HEK293 (cell line): Measurements from ENCODE around the gene REN.
A peak's percentile ranks its signal among the peaks of the same experiment; 100 is the strongest.

ENCODE experiments used
- CTCF ChIA-PET: fragments of 350-600 bp; formaldehyde crosslinking; extraction: SDS; loops from one replicate; lab custom pipeline; 2021; ENCODE audit warnings: antibody characterized with exemption; lab: Yijun Ruan, JAX
- POLR2A ChIA-PET: fragments of 300-600 bp; formaldehyde crosslinking; extraction: SDS; loops from one replicate; lab custom pipeline; 2020; ENCODE audit warnings: antibody characterized with exemption, inconsistent platforms; lab: Yijun Ruan, JAX
- H3K27ac ChIP-seq: fragments of 200-500 bp; sonication (Bioruptor generic); 2 replicates; pipeline ENCODE4 v1.5.1; 2014; ENCODE audit warnings: low read depth, low read length, control low read depth, inconsistent platforms; ENCODE audit errors: extremely low read depth
- H3K36me3 ChIP-seq, 2 experiments: fragments of 200-500 bp in 1 of 2; sonication (Bioruptor generic) in 1 of 2; 1 replicate in 1 of 2; 2 replicates in 1 of 2; pipeline ENCODE4 v1.5.1; 2014 to 2017; ENCODE audit warnings: inconsistent platforms in 2 of 2, low read length in 2 of 2; ENCODE audit not compliant: control insufficient read depth in 2 of 2, insufficient read depth in 1 of 2
- H3K4me1 ChIP-seq: fragments of 200-500 bp; sonication (Bioruptor generic); 2 replicates; pipeline ENCODE4 v1.5.1; 2014; ENCODE audit warnings: mild to moderate bottlenecking, low read length, inconsistent platforms; ENCODE audit not compliant: control insufficient read depth, insufficient read depth
- H3K4me3 ChIP-seq: 2 replicates; pipeline ENCODE4 v1.5.1; 2011; ENCODE audit warnings: low read depth, mild to moderate bottlenecking, control low read depth, low read length, moderate library complexity
- H3K9me3 ChIP-seq: fragments of 200-500 bp; sonication (Bioruptor generic); 2 replicates; pipeline ENCODE4 v1.5.1; 2014; ENCODE audit warnings: low read depth, low read length, inconsistent platforms; ENCODE audit not compliant: control insufficient read depth, insufficient read depth
- BCL11B ChIP-seq: fragments of 450-650 bp; formaldehyde crosslinking; IDR thresholded peaks from 2 replicates; pipeline ENCODE4 v1.5.1; 2016; ENCODE audit warnings: low read depth, missing biosample characterization, missing genetic modification characterization
- EGR2 ChIP-seq: fragments of 450-650 bp; formaldehyde crosslinking; IDR thresholded peaks from 2 replicates; pipeline ENCODE4 v1.5.1; 2016; ENCODE audit warnings: low read depth, missing biosample characterization, missing genetic modification characterization
- GLIS1 ChIP-seq: fragments of 450-650 bp; formaldehyde crosslinking; IDR thresholded peaks from 2 replicates; pipeline ENCODE4 v1.5.1; 2016; ENCODE audit warnings: missing biosample characterization, missing genetic modification characterization
- INSM2 ChIP-seq: fragments of 450-650 bp; formaldehyde crosslinking; IDR thresholded peaks from 2 replicates; pipeline ENCODE4 v1.5.1; 2016; ENCODE audit warnings: missing biosample characterization, missing genetic modification characterization
- KLF17 ChIP-seq: fragments of 450-650 bp; formaldehyde crosslinking; IDR thresholded peaks from 2 replicates; pipeline ENCODE4 v1.5.1; 2016; ENCODE audit warnings: missing biosample characterization, missing genetic modification characterization
- ZBTB8A ChIP-seq: fragments of 450-650 bp; formaldehyde crosslinking; IDR thresholded peaks from 2 replicates; pipeline ENCODE4 v1.5.1; 2016; ENCODE audit warnings: missing biosample characterization, missing genetic modification characterization
- ZFHX2 ChIP-seq: fragments of 450-650 bp; formaldehyde crosslinking; conservative IDR thresholded peaks from 2 replicates; pipeline ENCODE4 v1.5.1; 2016; ENCODE audit warnings: missing biosample characterization, missing genetic modification characterization
- ZFP3 ChIP-seq: fragments of 450-650 bp; formaldehyde crosslinking; IDR thresholded peaks from 2 replicates; pipeline ENCODE4 v1.5.1; 2016; ENCODE audit warnings: low read depth, missing biosample characterization, missing genetic modification characterization
- ZFP37 ChIP-seq: fragments of 450-650 bp; formaldehyde crosslinking; IDR thresholded peaks from 2 replicates; pipeline ENCODE4 v1.5.1; 2016; ENCODE audit warnings: missing biosample characterization, missing genetic modification characterization
- ZIC2 ChIP-seq: fragments of 450-650 bp; formaldehyde crosslinking; IDR thresholded peaks from 2 replicates; pipeline ENCODE4 v1.5.1; 2016; ENCODE audit warnings: missing biosample characterization, missing genetic modification characterization
- ZNF121 ChIP-seq: fragments of 450-650 bp; formaldehyde crosslinking; IDR thresholded peaks from 2 replicates; pipeline ENCODE4 v1.5.1; 2016; ENCODE audit warnings: missing biosample characterization, missing genetic modification characterization
- ZNF16 ChIP-seq: fragments of 450-650 bp; formaldehyde crosslinking; IDR thresholded peaks from 2 replicates; pipeline ENCODE4 v1.5.1; 2016; ENCODE audit warnings: low read depth, missing biosample characterization, missing genetic modification characterization
- ZNF514 ChIP-seq: fragments of 450-650 bp; formaldehyde crosslinking; IDR thresholded peaks from 2 replicates; pipeline ENCODE4 v1.5.1; 2016; ENCODE audit warnings: missing biosample characterization, missing genetic modification characterization
- ZNF580 ChIP-seq: fragments of 450-650 bp; formaldehyde crosslinking; IDR thresholded peaks from 2 replicates; pipeline ENCODE4 v1.5.1; 2016; ENCODE audit warnings: missing biosample characterization, missing genetic modification characterization
- ZNF704 ChIP-seq: fragments of 450-650 bp; formaldehyde crosslinking; IDR thresholded peaks from 2 replicates; pipeline ENCODE4 v1.5.1; 2016; ENCODE audit warnings: missing biosample characterization, missing genetic modification characterization
- ZNF776 ChIP-seq: fragments of 450-650 bp; formaldehyde crosslinking; IDR thresholded peaks from 2 replicates; pipeline ENCODE4 v1.5.0; 2017; ENCODE audit warnings: missing biosample characterization, missing genetic modification characterization, borderline replicate concordance
- TF ChIP-seq, protein P1 (sequence below): fragments of 450-650 bp; formaldehyde crosslinking; IDR thresholded peaks from 2 replicates; pipeline ENCODE4 v1.5.1; 2016; ENCODE audit warnings: missing biosample characterization, missing genetic modification characterization
- TF ChIP-seq, protein P2 (sequence below): fragments of 450-650 bp; formaldehyde crosslinking; IDR thresholded peaks from 2 replicates; pipeline ENCODE4 v1.5.1; 2016; ENCODE audit warnings: missing biosample characterization, missing genetic modification characterization

The REN gene

GRCh38 chr1:204192589-204193352 lies 26.6 kb upstream of the REN start:
- CTCF ChIA-PET: interaction anchor here (0.5 to 1.0 kb wide), 6 partner anchors 11 to 170 kb away, joined by 3 to 6 read pairs (median 5); no protein-coding TSS in a partner anchor
- POLR2A ChIA-PET: no interaction called here

DNA sequence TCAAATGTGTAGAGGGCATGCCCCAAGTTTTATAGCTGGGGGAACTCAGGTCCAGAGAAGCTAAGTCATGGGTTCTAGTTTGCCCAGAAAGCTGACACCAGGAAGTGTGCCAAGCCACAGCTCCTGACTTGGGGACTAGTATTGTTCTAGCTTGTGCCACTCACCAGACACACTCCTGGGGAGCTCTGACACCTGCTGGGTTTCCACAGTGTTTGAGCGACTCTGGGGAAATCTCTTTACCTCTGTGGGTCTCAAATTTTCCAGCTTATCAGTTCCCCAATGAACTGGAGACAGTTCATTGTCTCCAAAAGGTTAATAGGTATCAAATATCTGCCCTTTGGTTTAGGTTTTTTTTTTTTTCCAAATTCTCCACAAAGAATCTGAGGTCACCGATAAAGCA lies 25.9 kb upstream of the REN start:
- POLR2A ChIA-PET: no interaction called here
- TF ChIP-seq ZNF514 (tag by site-specific recombination) (no peak), GLIS1 (0 out of 2 replicates have a peak, but pooled peaks have one; percentile 14), ZNF121 (tag by site-specific recombination) (no peak), ZIC2 (0 out of 2 replicates have a peak, but pooled peaks have one; percentile 16), ZFP3 (no peak), KLF17 (tag by site-specific recombination) (no peak)
- H3K4me3 ChIP-seq: no peak overlapping the region

More at GRCh38 chr1:204192589-204193352, 26.6 kb upstream of the REN start:
- Histone ChIP-seq H3K9me3 (no peaks in the 10 kb centered on the region), H3K36me3 (no peaks in the 10 kb centered on the region), H3K27ac (no peak overlapping the region), H3K4me1 (no peaks in the 10 kb centered on the region), H3K4me3 (no peak overlapping the region)
- peak; percentile 76 for TF ChIP-seq ZFHX2
- peak; percentile 82 for TF ChIP-seq EGR2 (tag by site-specific recombination)
- no peak for TF ChIP-seq ZNF704
- 0 out of 2 replicates have a peak, but pooled peaks have one; percentile 41 for TF ChIP-seq ZNF580
- no peak for TF ChIP-seq ZFP37 (tag by site-specific recombination)

GRCh38 chr1:204191456-204191855 lies 25.3 kb upstream of the REN start:
- Histone ChIP-seq H3K9me3 (no peaks in the 10 kb centered on the region), H3K27ac (no peak overlapping the region)
- POLR2A ChIA-PET: interaction anchor here (0.6 kb wide), 1 partner anchor 548 kb away, joined by 3 read pairs; no protein-coding TSS in a partner anchor
- TF ChIP-seq, protein P1, sequence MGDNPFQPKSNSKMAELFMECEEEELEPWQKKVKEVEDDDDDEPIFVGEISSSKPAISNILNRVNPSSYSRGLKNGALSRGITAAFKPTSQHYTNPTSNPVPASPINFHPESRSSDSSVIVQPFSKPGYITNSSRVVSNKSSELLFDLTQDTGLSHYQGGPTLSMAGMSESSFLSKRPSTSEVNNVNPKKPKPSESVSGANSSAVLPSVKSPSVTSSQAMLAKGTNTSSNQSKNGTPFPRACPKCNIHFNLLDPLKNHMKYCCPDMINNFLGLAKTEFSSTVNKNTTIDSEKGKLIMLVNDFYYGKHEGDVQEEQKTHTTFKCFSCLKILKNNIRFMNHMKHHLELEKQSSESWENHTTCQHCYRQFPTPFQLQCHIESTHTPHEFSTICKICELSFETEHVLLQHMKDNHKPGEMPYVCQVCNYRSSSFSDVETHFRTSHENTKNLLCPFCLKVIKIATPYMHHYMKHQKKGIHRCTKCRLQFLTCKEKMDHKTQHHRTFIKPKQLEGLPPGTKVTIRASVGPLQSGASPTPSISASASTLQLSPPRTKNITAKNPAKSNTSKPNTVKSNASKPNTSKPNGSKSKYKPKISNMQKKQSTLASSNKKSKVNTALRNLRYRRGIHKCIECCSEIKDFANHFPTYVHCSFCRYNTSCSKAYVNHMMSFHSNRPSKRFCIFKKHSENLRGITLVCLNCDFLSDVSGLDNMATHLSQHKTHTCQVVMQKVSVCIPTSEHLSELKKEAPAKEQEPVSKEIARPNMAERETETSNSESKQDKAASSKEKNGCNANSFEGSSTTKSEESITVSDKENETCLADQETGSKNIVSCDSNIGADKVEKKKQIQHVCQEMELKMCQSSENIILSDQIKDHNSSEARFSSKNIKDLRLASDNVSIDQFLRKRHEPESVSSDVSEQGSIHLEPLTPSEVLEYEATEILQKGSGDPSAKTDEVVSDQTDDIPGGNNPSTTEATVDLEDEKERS (tag by site-specific recombination): no peak
- no peak for TF ChIP-seq ZNF776
- TF ChIP-seq INSM2 (tag by site-specific recombination): no peak
- TF ChIP-seq ZBTB8A: 0 out of 2 replicates have a peak, but pooled peaks have one; percentile 12
- TF ChIP-seq BCL11B (tag by site-specific recombination): no peak
- TF ChIP-seq ZNF16: no peak
- TF ChIP-seq, protein P2, sequence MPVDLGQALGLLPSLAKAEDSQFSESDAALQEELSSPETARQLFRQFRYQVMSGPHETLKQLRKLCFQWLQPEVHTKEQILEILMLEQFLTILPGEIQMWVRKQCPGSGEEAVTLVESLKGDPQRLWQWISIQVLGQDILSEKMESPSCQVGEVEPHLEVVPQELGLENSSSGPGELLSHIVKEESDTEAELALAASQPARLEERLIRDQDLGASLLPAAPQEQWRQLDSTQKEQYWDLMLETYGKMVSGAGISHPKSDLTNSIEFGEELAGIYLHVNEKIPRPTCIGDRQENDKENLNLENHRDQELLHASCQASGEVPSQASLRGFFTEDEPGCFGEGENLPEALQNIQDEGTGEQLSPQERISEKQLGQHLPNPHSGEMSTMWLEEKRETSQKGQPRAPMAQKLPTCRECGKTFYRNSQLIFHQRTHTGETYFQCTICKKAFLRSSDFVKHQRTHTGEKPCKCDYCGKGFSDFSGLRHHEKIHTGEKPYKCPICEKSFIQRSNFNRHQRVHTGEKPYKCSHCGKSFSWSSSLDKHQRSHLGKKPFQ (tag by site-specific recombination): peak; percentile 98
- TF ChIP-seq, all 188 proteins: peak for 2
- no peaks in the 10 kb centered on the region for H3K36me3 ChIP-seq
- H3K4me3 ChIP-seq: no peak overlapping the region
- no peaks in the 10 kb centered on the region for H3K4me1 ChIP-seq
- CTCF ChIA-PET: interaction anchor here (0.8 to 1.0 kb wide), 5 partner anchors 16 to 311 kb away, joined by 3 to 6 read pairs (median 3); no protein-coding TSS in a partner anchor

More for the DNA sequence above, 25.9 kb upstream of the REN start:
- Histone ChIP-seq H3K9me3 (no peaks in the 10 kb centered on the region), H3K36me3 (no peaks in the 10 kb centered on the region), H3K27ac (no peak overlapping the region), H3K4me1 (no peaks in the 10 kb centered on the region)
- CTCF ChIA-PET: interaction anchor here (0.7 to 1.0 kb wide), 5 partner anchors 12 to 311 kb away, joined by 3 to 6 read pairs (median 5); no protein-coding TSS in a partner anchor
